ENCODE results near the gene SYNE1. TPM values are rescaled to one million over a fixed set of nuclear protein-coding genes. Genes with fewer than 3 reads are reported as not detected.

The SYNE1 gene
- total RNA-seq, 1 experiment from 2014 or later: 6.5 TPM

- TF ChIP-seq USF2 (CRISPR knock-in tag; IDR thresholded peaks at IDR 0.05) (no peak), E2F4 (CRISPR knock-in tag; IDR thresholded peaks at IDR 0.05; ENCODE audit: borderline replicate concordance, low read depth) (no peak), ZNF317 (CRISPR knock-in tag; IDR thresholded peaks at IDR 0.05; ENCODE audit: borderline replicate concordance, low read depth) (no peak), RORB (CRISPR knock-in tag; IDR thresholded peaks at IDR 0.05) (no peak), ETV6 (CRISPR knock-in tag; IDR thresholded peaks at IDR 0.05) (no peak), TCF7 (CRISPR knock-in tag; IDR thresholded peaks at IDR 0.05; ENCODE audit: low read depth) (no peak), SMAD3 (CRISPR knock-in tag; IDR thresholded peaks at IDR 0.05; ENCODE audit: borderline replicate concordance) (no peak), MLX (CRISPR knock-in tag; IDR thresholded peaks at IDR 0.05) (no peak), JAZF1 (CRISPR knock-in tag; IDR thresholded peaks at IDR 0.05) (no peak), SP1 (CRISPR knock-in tag; conservative IDR thresholded peaks at IDR 0.05) (no peak), E2F5 (CRISPR knock-in tag; IDR thresholded peaks at IDR 0.05) (no peak), CREM (CRISPR knock-in tag; IDR thresholded peaks at IDR 0.05) (no peak), NFE2L1 (CRISPR knock-in tag; IDR thresholded peaks at IDR 0.05) (no peak)
Observed at GRCh38 chr6:152351742-152352141, 285.4 kb downstream of the SYNE1 start (continued).

GRCh38 chr6:152351110-152351509, 286.1 kb downstream of the SYNE1 start:
- H3K4me1 Mint-ChIP-seq: no peaks in the 10 kb centered on the region
- H3K9me3 Mint-ChIP-seq: peaks cover 6% of the 10 kb centered on the region
- no peak overlapping the region for H3K27ac Mint-ChIP-seq
- ChIA-PET POLR2A (no interaction called here), CTCF (interaction anchor here (1.3 kb wide), 1 partner anchor 13 kb away, joined by 8 read pairs; no protein-coding TSS in a partner anchor)
- H3K36me3 Mint-ChIP-seq: no peaks in the 10 kb centered on the region
- no peak for TF ChIP-seq GABPB1 (CRISPR knock-in tag; IDR thresholded peaks at IDR 0.05)
- no peak for TF ChIP-seq EMX1 (CRISPR knock-in tag; IDR thresholded peaks at IDR 0.05)
- no peak for TF ChIP-seq TEAD1 (CRISPR knock-in tag; IDR thresholded peaks at IDR 0.05)
- TF ChIP-seq ETV6 (CRISPR knock-in tag; IDR thresholded peaks at IDR 0.05): no peak
- no peak for TF ChIP-seq STAT6 (CRISPR knock-in tag; conservative IDR thresholded peaks at IDR 0.05; ENCODE audit: low read depth)
- no peak for TF ChIP-seq ESRRA (CRISPR knock-in tag; IDR thresholded peaks at IDR 0.05; ENCODE audit: borderline replicate concordance)
- no peak for TF ChIP-seq JAZF1 (CRISPR knock-in tag; IDR thresholded peaks at IDR 0.05)
- no peak for TF ChIP-seq RORB (CRISPR knock-in tag; IDR thresholded peaks at IDR 0.05)
- TF ChIP-seq ZNF532 (CRISPR knock-in tag; IDR thresholded peaks at IDR 0.05; ENCODE audit: borderline replicate concordance): no peak
- TF ChIP-seq TP53 (CRISPR knock-in tag; IDR thresholded peaks at IDR 0.05): no peak
- no peak overlapping the region for H3K4me3 Mint-ChIP-seq
- no peaks in the 10 kb centered on the region for H3K27me3 Mint-ChIP-seq (ENCODE audit: low read depth)
- no peak for DNase-seq (ENCODE audit: low spot score)
- no peak for ATAC-seq

Measured in WTC11 (cell line).